HG02885 (cell line): ENCODE measurements around the gene MYBPC3.

Source experiments
- ATAC-seq: cut with Tn5 transposase; IDR thresholded peaks from one replicate; pipeline ENCODE4 v1.9.1; 2021; ENCODE audit warnings: mild to moderate bottlenecking; ENCODE audit not compliant: unreplicated experiment, poor library complexity

MYBPC3 gene

DNA sequence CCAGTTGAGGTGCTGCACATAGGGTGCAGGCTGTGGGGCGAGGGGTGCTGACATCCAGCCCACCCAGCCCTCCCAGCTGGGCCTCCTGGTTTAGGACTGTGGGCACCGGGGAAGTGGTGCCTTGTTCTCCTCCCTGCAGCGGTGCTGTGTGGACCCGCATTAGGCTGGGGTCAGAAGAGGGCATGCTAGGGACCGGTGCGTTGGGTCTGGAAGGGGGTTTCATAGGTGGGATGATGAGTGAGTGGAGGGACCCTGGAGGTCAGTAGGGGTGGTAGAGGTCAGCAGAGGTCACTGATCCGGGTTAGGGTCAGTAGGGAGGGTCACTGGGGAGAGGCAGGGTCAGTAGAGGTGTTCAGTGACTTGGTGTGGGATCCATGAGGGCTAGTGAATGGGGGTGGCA lies 6.7 kb upstream of the MYBPC3 start:
- no peak for ATAC-seq

GRCh38 chr11:47358731-47359051 lies 6.2 kb upstream of the MYBPC3 start:
- no peak for ATAC-seq

DNA sequence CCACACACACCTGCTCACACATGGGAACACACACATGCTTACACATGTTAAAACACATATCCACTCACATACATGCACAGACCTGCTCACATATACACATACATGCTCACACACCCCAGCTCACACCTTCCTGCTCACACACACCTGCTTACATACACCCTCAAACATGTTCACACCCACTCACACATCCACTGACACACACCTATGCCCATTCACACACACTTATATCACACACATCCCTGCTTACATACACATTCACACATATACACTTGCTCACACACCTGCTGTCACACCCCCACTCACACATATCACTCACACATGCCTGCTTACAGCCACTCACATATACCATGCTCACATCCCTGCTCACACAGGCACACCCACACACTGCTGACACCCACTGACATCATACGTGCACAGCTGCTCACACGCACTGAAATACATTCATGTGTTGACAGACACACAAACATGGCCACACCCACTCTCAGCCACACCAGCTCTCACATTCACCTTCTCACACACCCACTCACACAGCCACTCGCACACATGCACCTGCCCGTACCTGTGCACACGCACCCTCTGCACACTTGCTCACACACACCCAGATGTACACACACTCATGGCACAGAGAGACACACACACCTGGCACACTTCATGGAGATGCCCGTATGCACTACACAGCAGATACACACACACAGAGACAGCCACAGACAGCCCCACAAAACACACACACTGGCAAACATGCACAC lies 5.7 kb upstream of the MYBPC3 start:
- no peak for ATAC-seq

DNA sequence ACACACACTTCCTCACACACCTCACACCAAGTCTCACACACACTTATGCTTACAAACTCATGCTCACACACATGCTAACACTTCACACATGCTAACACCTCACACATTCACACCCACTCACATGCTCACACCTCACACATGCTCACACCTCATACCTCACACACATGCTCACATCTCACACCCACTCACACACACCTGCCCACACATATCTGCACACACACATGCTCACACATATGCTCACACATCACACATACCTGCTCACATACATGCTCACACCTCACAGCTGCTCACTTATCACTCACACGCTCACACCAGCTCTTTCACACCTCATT lies 4.5 kb upstream of the MYBPC3 start:
- ATAC-seq: no peak

DNA sequence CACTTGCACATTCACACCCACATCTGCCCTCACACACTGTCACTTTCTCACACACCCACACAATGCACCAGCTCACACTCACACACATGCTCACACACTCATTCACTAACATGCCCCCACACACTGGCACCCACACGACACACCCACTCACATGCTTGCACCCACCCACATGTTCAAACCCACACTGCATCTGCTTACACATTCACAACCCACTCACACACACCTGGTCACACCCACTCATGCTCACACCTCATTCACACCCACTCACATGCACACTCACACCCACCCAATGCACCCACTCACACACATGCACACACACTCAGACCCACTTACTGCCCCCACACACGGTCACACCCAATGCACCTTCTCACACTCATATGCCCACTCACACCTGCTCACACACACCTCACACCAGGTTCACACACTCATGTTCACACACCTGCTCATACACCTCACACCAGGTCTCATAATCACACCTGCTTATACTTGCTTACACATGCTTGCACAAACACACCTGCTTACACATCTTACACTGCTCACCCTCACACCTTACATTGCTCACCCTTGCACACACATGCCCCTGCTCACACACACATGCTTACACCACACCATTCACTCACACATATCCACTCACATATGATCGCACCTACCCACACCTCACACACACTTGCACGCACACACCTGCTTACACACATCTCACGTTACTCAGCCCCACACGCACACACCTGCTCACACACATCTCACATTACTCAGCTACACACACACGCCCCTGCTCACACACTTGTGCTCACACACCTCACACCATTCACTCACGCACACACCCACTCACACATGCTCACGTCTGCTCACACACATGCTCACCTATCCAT lies 3.9 kb upstream of the MYBPC3 start:
- ATAC-seq: no peak

DNA sequence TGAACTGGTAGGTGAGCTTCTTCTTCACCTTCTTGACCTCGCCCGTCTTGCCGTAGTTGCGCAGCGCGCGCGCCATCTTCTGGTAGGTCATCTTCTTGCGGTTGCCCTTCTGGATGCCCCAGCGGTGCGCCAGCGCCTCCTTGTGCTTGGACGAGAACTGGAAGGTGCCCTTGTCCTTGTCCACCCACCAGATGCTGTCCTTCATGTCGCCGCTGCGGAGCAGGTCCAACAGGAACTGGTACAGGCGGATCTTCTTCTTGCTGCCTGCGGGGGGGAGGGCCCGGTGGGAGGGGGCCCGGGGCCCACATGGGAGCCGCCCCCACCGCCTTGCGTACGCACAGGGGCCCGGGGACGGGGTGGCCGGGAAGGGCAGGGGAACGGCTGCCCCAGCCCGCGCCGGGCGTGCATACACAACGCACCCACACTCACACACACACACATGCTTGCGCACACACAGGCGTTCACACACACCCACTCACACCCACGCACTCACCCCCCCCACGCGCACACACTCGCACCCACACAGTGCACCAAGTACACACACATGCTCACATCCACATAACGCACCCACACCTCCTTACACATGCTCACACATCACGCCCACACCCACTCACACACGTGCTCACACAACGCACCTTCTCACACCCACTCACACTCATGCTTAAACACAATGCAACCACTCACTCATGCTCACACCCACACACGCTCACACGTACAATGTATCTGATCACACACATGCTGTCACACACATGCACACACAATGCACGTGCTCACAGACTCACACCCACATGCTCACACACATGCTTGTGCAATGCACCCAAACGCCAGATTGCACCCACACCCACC lies 3.0 kb upstream of the MYBPC3 start:
- ATAC-seq: no peak

- ATAC-seq: no peak
These were observed 2.4 kb upstream of the MYBPC3 start for GRCh38 chr11:47354913-47355282.

DNA sequence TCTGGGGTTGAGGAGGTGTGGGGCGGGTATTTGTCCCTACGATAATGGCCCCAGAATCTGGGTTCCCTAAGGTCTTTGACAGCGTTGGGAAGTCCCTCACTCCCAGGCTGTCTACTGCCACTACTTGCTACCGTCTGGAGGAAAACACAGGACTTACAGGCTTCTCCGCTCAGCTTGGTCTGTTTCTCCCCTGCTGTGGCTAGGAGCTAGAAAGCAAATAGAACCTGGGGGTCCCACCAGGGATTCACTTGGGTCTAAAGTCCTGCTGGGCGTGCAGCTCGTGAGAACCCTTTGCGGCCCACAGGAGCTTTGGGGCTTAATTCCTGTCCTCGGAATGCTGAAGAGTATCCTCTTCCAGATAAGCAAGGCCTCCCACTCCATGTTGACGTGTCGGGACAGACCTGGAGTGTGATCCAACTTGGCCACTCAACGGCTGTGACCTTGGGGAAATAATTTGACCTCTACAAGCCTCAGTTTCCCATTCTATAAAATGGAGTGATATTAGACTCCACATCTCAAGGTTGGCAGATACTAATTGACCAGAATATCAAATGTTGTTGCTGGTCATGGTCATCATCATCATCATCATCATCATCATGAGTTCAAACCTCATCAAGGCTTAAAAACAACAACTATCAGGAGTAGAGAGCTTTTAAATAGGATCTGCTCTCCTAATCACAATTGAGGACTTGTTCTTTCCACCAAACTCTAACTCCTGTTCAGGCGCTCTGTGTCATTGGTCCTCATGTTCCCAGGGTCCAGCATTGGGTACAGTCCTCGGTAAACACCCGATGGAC lies 1.7 kb upstream of the MYBPC3 start:
- no peak for ATAC-seq

- ATAC-seq: no peak
These were observed 1.1 kb downstream of the MYBPC3 start for GRCh38 chr11:47351156-47352126.

GRCh38 chr11:47350315-47350714 lies 2.2 kb downstream of the MYBPC3 start:
- no peak for ATAC-seq

DNA sequence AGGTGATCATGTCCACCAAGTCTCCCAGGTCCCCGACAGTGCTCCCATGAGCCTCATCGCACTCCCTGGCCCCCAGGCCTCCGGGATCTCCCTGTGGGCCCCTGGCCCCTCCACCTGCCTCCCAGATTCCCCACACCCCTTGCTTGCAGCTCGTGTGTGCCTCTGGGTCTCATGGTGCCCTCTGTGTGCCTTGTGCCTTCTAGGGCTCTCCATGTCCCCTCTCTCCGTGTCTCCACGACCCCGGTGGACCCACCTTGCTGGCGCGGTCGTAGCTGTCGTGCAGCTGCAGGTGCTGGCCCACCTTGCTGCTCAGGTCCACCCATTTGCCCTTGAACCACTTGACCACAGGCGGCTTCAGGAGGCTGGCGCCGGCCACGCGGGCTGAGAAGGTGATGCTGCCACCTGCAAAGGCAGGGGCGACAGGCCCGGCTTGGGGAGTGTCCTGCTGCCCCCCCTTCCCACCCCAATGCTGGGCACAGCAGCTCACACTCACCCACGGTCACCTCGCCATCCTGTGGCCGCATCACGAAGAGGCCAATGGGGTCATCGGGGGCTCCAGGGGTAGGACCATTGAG lies 2.9 kb downstream of the MYBPC3 start:
- no peak for ATAC-seq

DNA sequence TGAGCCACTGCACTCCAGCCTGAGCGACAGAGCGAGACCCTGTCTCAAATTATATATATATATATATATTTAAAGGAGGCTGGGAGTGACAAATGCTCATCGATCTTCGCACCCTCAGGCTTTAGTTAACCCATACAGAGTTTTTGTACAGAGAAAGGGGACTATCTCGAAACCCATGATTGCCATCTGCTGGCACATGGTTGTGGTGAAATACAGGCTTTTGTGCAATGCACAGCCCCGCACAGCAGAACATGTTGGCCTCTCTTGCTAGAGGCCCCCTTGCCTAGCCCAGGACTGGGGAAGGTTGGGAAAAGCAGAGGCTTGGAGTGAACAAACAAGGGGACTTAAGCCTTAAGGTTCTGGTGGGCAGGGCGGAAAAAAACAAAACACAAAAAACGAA lies 3.6 kb downstream of the MYBPC3 start:
- no peak for ATAC-seq

DNA sequence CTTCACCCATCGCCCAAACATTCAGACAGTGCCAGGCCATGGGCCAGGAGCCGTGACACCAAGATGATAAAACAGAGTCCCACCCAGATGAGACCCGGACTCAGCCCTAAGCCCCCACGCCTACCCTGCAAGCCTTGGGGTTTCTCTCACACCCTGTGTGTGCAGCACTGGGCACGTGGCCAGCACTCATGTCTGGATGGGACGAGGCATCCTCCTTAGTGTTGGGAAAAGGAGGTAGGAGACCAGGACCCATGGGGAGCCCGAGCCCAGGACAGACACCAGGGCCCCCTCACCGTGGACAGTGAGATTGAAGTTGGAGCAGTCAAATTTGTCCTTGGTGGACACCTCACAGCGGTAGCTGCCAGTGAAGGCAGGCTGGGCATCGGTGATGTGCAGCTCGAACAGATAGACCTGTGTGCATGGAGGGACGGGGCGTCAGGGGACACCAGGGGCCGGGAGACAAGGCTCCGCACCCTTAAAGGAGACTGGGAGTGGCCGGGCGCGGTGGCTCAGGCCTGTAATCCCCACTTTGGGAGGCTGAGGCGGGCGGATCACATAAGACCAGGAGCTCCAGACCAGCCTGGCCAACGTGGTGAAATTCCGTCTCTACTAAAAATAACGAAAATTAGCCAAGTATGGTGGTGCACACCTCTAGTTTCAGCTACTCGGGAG lies 4.2 kb downstream of the MYBPC3 start:
- no peak for ATAC-seq

- ATAC-seq: no peak
These were observed 5.4 kb downstream of the MYBPC3 start for GRCh38 chr11:47347137-47347536.

DNA sequence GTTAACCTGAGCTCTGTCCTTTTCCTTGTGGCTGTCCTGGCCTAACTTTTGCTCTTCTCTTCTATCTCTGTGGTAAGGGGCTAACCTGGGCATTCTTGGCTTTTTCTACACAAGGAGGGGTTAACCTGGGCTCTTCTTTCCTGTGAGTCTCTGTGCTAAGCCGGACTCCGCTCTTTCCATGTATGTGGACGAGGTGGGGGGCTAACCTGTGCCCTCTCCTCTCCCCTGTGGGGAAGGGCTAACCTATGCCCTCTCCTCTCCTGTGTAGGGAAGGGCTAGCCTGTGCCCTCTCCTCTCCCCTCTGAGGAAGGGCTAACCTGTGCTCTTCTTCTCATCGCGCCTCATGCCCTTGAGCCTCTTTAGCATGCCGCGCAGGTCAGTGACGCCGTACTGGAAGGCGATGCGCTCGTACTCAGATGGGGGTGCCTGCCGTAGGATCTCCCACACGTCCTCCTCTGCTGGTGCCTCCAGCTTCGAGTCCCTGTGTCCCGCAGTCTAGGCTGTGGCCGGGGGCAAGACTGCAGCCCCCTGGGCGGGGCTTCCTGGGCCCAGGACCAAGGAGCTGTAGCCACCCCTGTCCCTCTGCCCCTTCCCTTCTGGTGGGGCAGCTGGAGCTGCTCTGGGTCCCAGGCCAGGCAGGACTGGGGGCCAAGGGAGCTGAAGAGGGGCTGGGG lies 6.5 kb downstream of the MYBPC3 start:
- ATAC-seq: no peak

DNA sequence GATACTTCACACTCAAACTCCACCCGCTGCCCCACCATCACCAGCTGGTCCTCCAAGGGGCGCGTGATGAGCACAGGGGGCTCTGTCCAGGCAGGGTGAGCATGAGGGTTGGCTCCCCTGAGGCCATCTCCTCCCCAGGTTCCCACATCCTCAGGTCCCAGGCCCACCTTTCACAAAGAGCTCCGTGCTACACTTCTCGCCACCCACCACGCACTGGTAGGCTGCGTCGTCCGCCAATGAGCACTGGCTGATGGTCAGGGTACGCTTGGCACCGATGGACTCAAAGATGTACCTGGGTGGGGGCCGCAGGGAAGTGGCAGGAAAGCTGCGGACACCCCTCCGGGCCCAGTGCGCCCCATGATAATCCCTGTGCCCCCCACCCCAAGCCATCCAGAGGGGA lies 9.6 kb downstream of the MYBPC3 start:
- no peak for ATAC-seq

DNA sequence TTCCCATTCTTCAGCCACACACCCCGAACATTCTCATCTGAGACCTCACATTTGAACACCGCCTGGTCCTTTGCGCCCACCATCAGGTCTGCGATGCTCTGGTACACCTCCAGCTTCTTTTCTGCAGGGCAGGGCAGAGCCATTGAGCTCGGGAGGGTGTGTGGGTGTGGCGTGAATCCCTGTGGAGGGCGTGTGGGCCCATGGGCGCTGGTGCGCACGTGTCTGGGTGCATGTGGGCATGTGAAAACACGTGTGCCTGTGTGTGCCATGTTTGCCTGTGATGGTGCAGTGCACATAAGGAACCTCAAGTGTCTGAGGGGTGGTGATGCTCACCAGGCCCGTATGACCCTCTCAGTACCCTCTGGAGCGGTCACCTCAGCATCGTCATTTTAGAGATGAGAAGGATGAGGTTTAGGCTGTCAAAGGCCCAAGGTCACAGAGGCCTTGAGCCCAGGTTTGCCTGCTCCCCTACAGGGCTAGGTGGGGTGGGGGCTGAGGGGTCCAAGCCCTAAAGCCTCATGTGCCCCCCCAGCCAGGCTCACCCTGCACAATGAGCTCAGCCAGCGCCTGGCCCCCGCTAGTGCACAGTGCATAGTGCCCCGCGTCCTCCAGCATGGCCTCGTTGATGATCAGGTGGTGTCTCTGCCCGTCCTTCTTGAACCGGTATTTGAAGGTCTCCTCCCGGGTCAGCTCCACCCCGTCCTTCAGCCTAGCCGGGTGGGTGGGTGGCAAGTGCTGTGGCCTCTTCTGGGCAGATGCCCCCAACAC lies 10.3 kb downstream of the MYBPC3 start:
- ATAC-seq: no peak
